ENCODE measurements around the gene FIBP. TPM values are rescaled to one million over a fixed set of nuclear protein-coding genes. Genes with fewer than 3 reads are reported as not detected.
A peak's percentile ranks its signal among the peaks of the same experiment; 100 is the strongest.

FIBP gene
- total and polyA plus RNA-seq, 2 of the 4 experiments (the other 2 are of a cell fraction) = 141 to 182 TPM

GRCh38 chr11:65931773-65932557, 43.7 kb upstream of the FIBP start:
- Histone ChIP-seq H4K5ac (ENCODE audit: low read depth, low read length) (no peak overlapping the region), H4K91ac (ENCODE audit: insufficient read depth, low read depth, low read length) (no peak overlapping the region), H3K14ac (replicated peaks; ENCODE audit: low read depth, low read length) (no peak overlapping the region), H2BK15ac (ENCODE audit: low read depth, low read length) (no peak overlapping the region), H3K4me3 (ENCODE audit: insufficient read depth, low read depth, low read length) (no peak overlapping the region), H3K4me1 (ENCODE audit: control insufficient read depth, insufficient read depth, low read length) (peaks cover 4% of the 10 kb centered on the region; the same call in 1 of the 2 replicates), H2BK20ac (ENCODE audit: low read depth, low read length) (no peak overlapping the region), H3K9me1 (ENCODE audit: insufficient read depth, low read length) (no peaks in the 10 kb centered on the region; the same call in 1 of the 2 replicates), H3K56ac (ENCODE audit: extremely low read depth, insufficient read depth, low read length) (no peak overlapping the region), H3K27me3 (ENCODE audit: control insufficient read depth, insufficient read depth, low read length) (no peaks in the 10 kb centered on the region), H2AFZ (replicated peaks; ENCODE audit: low read length, poor library complexity) (peak overlapping the region; percentile 74), H4K8ac (ENCODE audit: low read depth in 2 of 2, low read length in 2 of 2) (no peak overlapping the region), H3K4me2 (ENCODE audit: low read depth, low read length) (no peak overlapping the region), H3K23ac (ENCODE audit: low read depth, low read length) (no peak overlapping the region), H3K4ac (ENCODE audit: low read depth, low read length) (no peak overlapping the region), H3K18ac (ENCODE audit: low read depth, low read length) (no peak overlapping the region), H2BK5ac (ENCODE audit: low read depth, low read length, poor library complexity, severe bottlenecking) (no peak overlapping the region), H4K20me1 (ENCODE audit: insufficient read depth, low read length) (no peaks in the 10 kb centered on the region), H2BK120ac (ENCODE audit: low read depth, low read length) (no peak overlapping the region), H2AK9ac (replicated peaks; ENCODE audit: low read depth, low read length, poor library complexity) (no peak overlapping the region), H3K79me1 (ENCODE audit: low read depth in 1 of 2, low read length in 2 of 2) (peaks cover 0 to 3% of the 10 kb centered on the region in 2 experiments; a peak in 2 of 4 replicates), H2AK5ac (ENCODE audit: low read depth, low read length) (no peak overlapping the region), H3K27ac (ENCODE audit: insufficient read depth, low read length) (no peak overlapping the region), H3K36me3 (ENCODE audit: control insufficient read depth, insufficient read depth, low read length) (no peaks in the 10 kb centered on the region), H3K9me3 (ENCODE audit: control insufficient read depth, insufficient read depth, low read length) (no peaks in the 10 kb centered on the region), H3K9ac (ENCODE audit: low read depth, low read length) (no peak overlapping the region)
- DNase-seq = no peak
- intact Hi-C loops (cut with micrococcal nuclease) (no loop called here), in situ Hi-C loops (cut with MboI; ENCODE audit: low sequenced_read_pairs) (no loop called here), dilution Hi-C loops (cut with HindIII; ENCODE audit: low sequenced_read_pairs, unreplicated experiment) (no loop called here)
- BruUV-seq (replicated peaks) = no TSS peak
- WGBS, 2 experiments (ENCODE audit: extremely low coverage in 2 of 2, insufficient read length in 1 of 2) = 80% methylated on average over 3 of the region's 13 CpGs; no CpG with 5 or more reads in 1 of the 2 experiments
- ATAC-seq (ENCODE audit: low read depth) = no peak; the same call in 1 of the 2 replicates
- POLR2A ChIA-PET (ENCODE audit: unreplicated experiment) = interaction anchor here (0.6 kb wide), 1 partner anchor 9 kb away, joined by 3 read pairs; no protein-coding TSS in a partner anchor
- CTCF ChIA-PET = no interaction called here
- TF ChIP-seq CHD1 (IDR thresholded peaks at IDR 0.05; ENCODE audit: low read depth, low read length) = no peak
- TF ChIP-seq CEBPB (IDR thresholded peaks at IDR 0.05; ENCODE audit: low read depth, low read length) = no peak
- no peak for TF ChIP-seq RAD21 (IDR thresholded peaks at IDR 0.05; ENCODE audit: low read length)
- TF ChIP-seq FOS (IDR thresholded peaks at IDR 0.05; ENCODE audit: low read depth, low read length) = no peak
- TF ChIP-seq CTCF (conservative IDR thresholded peaks at IDR 0.05; ENCODE audit: low read depth, low read length) = no peak
- no peak for TF ChIP-seq RFX5 (IDR thresholded peaks at IDR 0.05; ENCODE audit: low read depth, low read length)
- no peak for TF ChIP-seq POLR2A (IDR thresholded peaks at IDR 0.05; ENCODE audit: low read depth, low read length)
- no peak for TF ChIP-seq ELK1 (IDR thresholded peaks at IDR 0.05; ENCODE audit: borderline replicate concordance, low read depth, low read length)
- no peak for TF ChIP-seq NFE2L2 (IDR thresholded peaks at IDR 0.05; ENCODE audit: low read depth, low read length)
- TF ChIP-seq MXI1 (IDR thresholded peaks at IDR 0.05; ENCODE audit: borderline replicate concordance, low read depth, low read length) = no peak
- TF ChIP-seq SMC3 (IDR thresholded peaks at IDR 0.05; ENCODE audit: low read depth, low read length) = no peak
- no peak for TF ChIP-seq USF2 (IDR thresholded peaks at IDR 0.05; ENCODE audit: low read depth, low read length)
- TF ChIP-seq MAFK (IDR thresholded peaks at IDR 0.05; ENCODE audit: low read depth, low read length) = no peak
- no peak for TF ChIP-seq MAZ (IDR thresholded peaks at IDR 0.05; ENCODE audit: borderline replicate concordance, low read depth, low read length)
- TF ChIP-seq BHLHE40 (IDR thresholded peaks at IDR 0.05; ENCODE audit: low read depth, low read length) = no peak
